HepG2 (cell line): Measurements from ENCODE around the gene SKI. TPM values are rescaled to one million over a fixed set of nuclear protein-coding genes. Genes with fewer than 3 reads are reported as not detected.
A peak's percentile ranks its signal among the peaks of the same experiment; 100 is the strongest.

Experiments used
- ARID5B ChIP-seq: IDR thresholded peaks from 2 replicates; pipeline ENCODE4 v1.4.0; 2020; ENCODE audit warnings: mild to moderate bottlenecking, missing genetic modification reagents
- ARNTL ChIP-seq: sonication (generic); formaldehyde crosslinking; IDR thresholded peaks from 2 replicates; pipeline ENCODE4 v1.4.0; 2020; ENCODE audit warnings: mild to moderate bottlenecking, missing genetic modification reagents
- GABPB1 ChIP-seq: IDR thresholded peaks from 2 replicates; pipeline ENCODE4 v1.6.1; 2016; ENCODE audit warnings: mild to moderate bottlenecking, missing genetic modification reagents, moderate library complexity, missing compliant biosample characterization
- GPBP1L1 ChIP-seq: sonication (generic); formaldehyde crosslinking; IDR thresholded peaks from 2 replicates; pipeline ENCODE4 v1.5.0; 2020; ENCODE audit warnings: mild to moderate bottlenecking, missing genetic modification reagents
- PITX1 ChIP-seq: sonication (generic); formaldehyde crosslinking; IDR thresholded peaks from 2 replicates; pipeline ENCODE4 v1.5.1; 2020; ENCODE audit warnings: mild to moderate bottlenecking, missing genetic modification reagents
- POLR2A ChIP-seq, 2 experiments: IDR thresholded peaks; 2 replicates each; pipeline ENCODE4 v1.6.1; 2011; ENCODE audit warnings: low read depth in 2 of 2, low read length in 2 of 2, mild to moderate bottlenecking in 1 of 2, moderate library complexity in 1 of 2; ENCODE audit not compliant: insufficient read depth in 1 of 2
- SALL1 ChIP-seq: sonication (generic); formaldehyde crosslinking; IDR thresholded peaks from 2 replicates; pipeline ENCODE4 v1.8.0; 2022; ENCODE audit warnings: mild to moderate bottlenecking, missing genetic modification reagents
- SKI ChIP-seq: fragments of 450-650 bp; IDR thresholded peaks from one replicate; pipeline ENCODE4 v1.6.1; 2018; ENCODE audit warnings: mild to moderate bottlenecking; ENCODE audit not compliant: partially characterized antibody
- SOX13 ChIP-seq, 3 experiments: fragments of 450-650 bp in 1 of 3; sonication (generic) in 1 of 3; formaldehyde crosslinking in 1 of 3; IDR thresholded peaks in 2 of 3; conservative IDR thresholded peaks in 1 of 3; 2 replicates each; pipeline versions ENCODE4 v1.5.0 to v1.6.1; 2016 to 2020; ENCODE audit warnings: antibody characterized with exemption in 1 of 3, mild to moderate bottlenecking in 1 of 3, missing compliant biosample characterization in 1 of 3, missing genetic modification reagents in 1 of 3, moderate library complexity in 1 of 3
- ZNF17 ChIP-seq: sonication (generic); formaldehyde crosslinking; IDR thresholded peaks from 2 replicates; pipeline ENCODE4 v1.5.0; 2020; ENCODE audit warnings: mild to moderate bottlenecking, missing genetic modification reagents
- ZNF230 ChIP-seq: sonication (generic); formaldehyde crosslinking; IDR thresholded peaks from 2 replicates; pipeline ENCODE4 v1.4.0; 2020; ENCODE audit warnings: mild to moderate bottlenecking, missing genetic modification reagents
- ZNF614 ChIP-seq: IDR thresholded peaks from 2 replicates; pipeline ENCODE4 v1.6.1; 2018; ENCODE audit warnings: missing biosample characterization, missing genetic modification reagents, inconsistent platforms, borderline replicate concordance
- ZNF687 ChIP-seq: sonication (generic); formaldehyde crosslinking; IDR thresholded peaks from 2 replicates; pipeline ENCODE4 v1.5.1; 2020; ENCODE audit warnings: mild to moderate bottlenecking, missing genetic modification reagents, moderate library complexity
- ZNF772 ChIP-seq: sonication (generic); formaldehyde crosslinking; IDR thresholded peaks from 2 replicates; pipeline ENCODE4 v1.5.0; 2020; ENCODE audit warnings: mild to moderate bottlenecking, missing genetic modification reagents
- polyA plus RNA-seq, 8 experiments: library from polyadenylated mRNA; depleted of rRNA in 3 of 8; stranded (reverse) in 7 of 8; unstranded in 1 of 8; fragments of >200 nt; fragmentation: Illumina TruSeq in 4 of 8; extraction: Trizol in 4 of 8; gene quantifications; 2 replicates each; pipeline versions ENCODE4 v1.2.1 to v1.2.3, GENCODE V29; 2011 to 2016; ENCODE audit warnings: low read depth in 4 of 8, missing spikeins in 1 of 8, mixed read lengths in 1 of 8; ENCODE audit not compliant: insufficient read depth in 1 of 8
- total RNA-seq, 5 experiments: library from RNA; depleted of rRNA; stranded (reverse); fragments of >200 nt; fragmentation: Illumina TruSeq; extraction: Trizol; gene quantifications; 2 replicates each; pipeline ENCODE4 v1.2.3, GENCODE V29; 2016; ENCODE audit warnings: low read depth in 1 of 5
- TF ChIP-seq, protein P1 (sequence below): sonication (generic); formaldehyde crosslinking; IDR thresholded peaks from 2 replicates; pipeline ENCODE4 v1.5.1; 2020; ENCODE audit warnings: missing genetic modification reagents, mild to moderate bottlenecking, borderline replicate concordance

Gene SKI
- total and polyA plus RNA-seq, 2 of the 13 experiments (the other 11 are each of a cell fraction or from before 2014, with no cell fraction given), result 4.7 to 6.9 TPM

DNA sequence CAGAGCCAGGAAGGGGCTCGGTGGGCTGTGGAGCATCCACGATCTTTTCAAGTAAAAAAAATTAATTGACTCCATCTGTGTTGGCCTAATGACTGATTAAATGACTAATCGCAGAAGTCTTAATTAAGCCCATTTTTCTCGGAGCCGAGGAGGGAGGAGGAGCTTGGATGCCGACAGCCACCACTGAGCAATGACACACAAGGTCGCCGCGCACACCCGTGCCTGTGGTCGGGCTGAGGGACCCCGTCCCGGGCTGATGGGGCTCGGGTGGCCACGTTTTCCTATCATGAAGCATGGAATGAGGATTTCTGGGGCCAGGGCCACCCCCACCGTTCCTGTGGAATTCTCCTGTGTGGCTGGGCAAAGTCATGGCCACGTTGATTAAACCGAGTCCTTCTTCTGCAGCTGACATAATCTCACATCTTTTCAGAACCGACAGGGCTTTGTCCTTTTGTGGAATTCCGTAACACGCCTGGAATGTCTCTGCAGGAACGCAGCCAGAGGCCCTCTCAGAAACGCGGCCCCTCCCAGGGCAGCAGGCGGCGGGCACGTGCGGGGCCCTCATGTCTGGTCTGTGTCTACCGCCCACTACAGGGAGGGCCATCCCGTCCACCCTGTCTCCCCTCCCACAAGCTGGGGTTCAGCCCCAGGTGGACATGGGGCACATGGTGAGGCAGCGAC, 102.5 kb downstream of the SKI start (continued):
- TF ChIP-seq ARID5B (CRISPR knock-in tag), result peak; percentile 54; the same call in 1 of the 2 replicates
- TF ChIP-seq ARNTL (CRISPR knock-in tag), result 0 out of 2 replicates have a peak, but pooled peaks have one; percentile 27
- no peak for TF ChIP-seq POLR2A (IDR thresholded peaks at IDR 0.05; ENCODE audit: insufficient read depth in 1 of 2, low read depth in 2 of 2, low read length in 2 of 2)
- TF ChIP-seq SKI, result peak; percentile 53
- TF ChIP-seq, protein P1, sequence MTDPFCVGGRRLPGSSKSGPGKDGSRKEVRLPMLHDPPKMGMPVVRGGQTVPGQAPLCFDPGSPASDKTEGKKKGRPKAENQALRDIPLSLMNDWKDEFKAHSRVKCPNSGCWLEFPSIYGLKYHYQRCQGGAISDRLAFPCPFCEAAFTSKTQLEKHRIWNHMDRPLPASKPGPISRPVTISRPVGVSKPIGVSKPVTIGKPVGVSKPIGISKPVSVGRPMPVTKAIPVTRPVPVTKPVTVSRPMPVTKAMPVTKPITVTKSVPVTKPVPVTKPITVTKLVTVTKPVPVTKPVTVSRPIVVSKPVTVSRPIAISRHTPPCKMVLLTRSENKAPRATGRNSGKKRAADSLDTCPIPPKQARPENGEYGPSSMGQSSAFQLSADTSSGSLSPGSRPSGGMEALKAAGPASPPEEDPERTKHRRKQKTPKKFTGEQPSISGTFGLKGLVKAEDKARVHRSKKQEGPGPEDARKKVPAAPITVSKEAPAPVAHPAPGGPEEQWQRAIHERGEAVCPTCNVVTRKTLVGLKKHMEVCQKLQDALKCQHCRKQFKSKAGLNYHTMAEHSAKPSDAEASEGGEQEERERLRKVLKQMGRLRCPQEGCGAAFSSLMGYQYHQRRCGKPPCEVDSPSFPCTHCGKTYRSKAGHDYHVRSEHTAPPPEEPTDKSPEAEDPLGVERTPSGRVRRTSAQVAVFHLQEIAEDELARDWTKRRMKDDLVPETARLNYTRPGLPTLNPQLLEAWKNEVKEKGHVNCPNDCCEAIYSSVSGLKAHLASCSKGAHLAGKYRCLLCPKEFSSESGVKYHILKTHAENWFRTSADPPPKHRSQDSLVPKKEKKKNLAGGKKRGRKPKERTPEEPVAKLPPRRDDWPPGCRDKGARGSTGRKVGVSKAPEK (CRISPR knock-in tag), result peak; percentile 69; the same call in 1 of the 2 replicates
- TF ChIP-seq ZNF230 (CRISPR knock-in tag), result no peak
- TF ChIP-seq ZNF772, result no peak
- TF ChIP-seq ZNF614 (CRISPR knock-in tag), result no peak
- peak; percentile 32; the same call in 1 of the 2 replicates for TF ChIP-seq SALL1
- TF ChIP-seq GPBP1L1, result no peak
- 0 out of 2 replicates have a peak, but pooled peaks have one; percentile 36 for TF ChIP-seq PITX1 (CRISPR knock-in tag)
- peak; percentile 69 for TF ChIP-seq ZNF687
- TF ChIP-seq GABPB1, result peak; percentile 18; the same call in 1 of the 2 replicates
- no peak for TF ChIP-seq SOX13 (IDR thresholded peaks at IDR 0.05)
- peak in 1 of 2 experiments; percentile 66; a peak in 2 of 4 replicates for TF ChIP-seq SOX13 (CRISPR knock-in tag; conservative IDR thresholded peaks at IDR 0.05 in 1 of 2, IDR thresholded peaks at IDR 0.05 in 1 of 2)
- TF ChIP-seq ZNF17 (CRISPR knock-in tag), result no peak
